Astrocyte (in vitro differentiated cells and primary cell): ENCODE measurements around the gene LRBA. TPM values are rescaled to one million over a fixed set of nuclear protein-coding genes. Genes with fewer than 3 reads are reported as not detected.

Experiments
- DNase-seq: peaks from one replicate; pipeline ENCODE4 v3.0.0-alpha.2; 2010; ENCODE audit warnings: low read depth
- FAIRE-seq: peaks from 2 replicates; lab custom pipeline; 2011; peaks lifted over from hg19 to GRCh38; lab: Jason Lieb, UNC
- H2AFZ ChIP-seq: 2 replicates; pipeline ENCODE4 v1.6.0; 2012; ENCODE audit warnings: low read depth, low read length, inconsistent platforms
- H3K27ac ChIP-seq: 2 replicates; pipeline ENCODE4 v1.5.1; 2011; ENCODE audit warnings: low read depth, low read length, inconsistent platforms
- H3K27me3 ChIP-seq: 2 replicates; pipeline ENCODE4 v1.6.0; 2011; ENCODE audit warnings: low read length, inconsistent platforms; ENCODE audit not compliant: insufficient read depth
- H3K36me3 ChIP-seq: 2 replicates; pipeline ENCODE4 v1.5.1; 2011; ENCODE audit warnings: low read length, inconsistent platforms; ENCODE audit not compliant: insufficient read depth
- H3K4me1 ChIP-seq: 2 replicates; pipeline ENCODE4 v1.5.1; 2011; ENCODE audit warnings: low read length, inconsistent platforms; ENCODE audit not compliant: insufficient read depth
- H3K4me2 ChIP-seq: 2 replicates; pipeline ENCODE4 v1.6.0; 2012; ENCODE audit warnings: low read length, inconsistent platforms
- H3K4me3 ChIP-seq: 2 replicates; pipeline ENCODE4 v1.5.1; 2011; ENCODE audit warnings: low read depth, mild to moderate bottlenecking, low read length, inconsistent platforms; ENCODE audit not compliant: insufficient read depth
- H3K79me2 ChIP-seq: 2 replicates; pipeline ENCODE4 v1.6.0; 2012; ENCODE audit warnings: mild to moderate bottlenecking, low read length, inconsistent platforms; ENCODE audit not compliant: insufficient read depth
- H3K9ac ChIP-seq: 2 replicates; pipeline ENCODE4 v1.6.0; 2012; ENCODE audit warnings: mild to moderate bottlenecking, low read length, inconsistent platforms
- H3K9me3 ChIP-seq: 2 replicates; pipeline ENCODE4 v1.5.1; 2012; ENCODE audit warnings: low read depth, mild to moderate bottlenecking, low read length, inconsistent platforms; ENCODE audit not compliant: insufficient read depth
- H4K20me1 ChIP-seq: 2 replicates; pipeline ENCODE4 v1.6.0; 2012; ENCODE audit warnings: low read length, inconsistent platforms; ENCODE audit not compliant: insufficient read depth
- H3K27ac Mint-ChIP-seq: one replicate; pipeline ENCODE4 v1.8.0; 2021; ENCODE audit warnings: mild to moderate bottlenecking, mixed read lengths; ENCODE audit not compliant: unreplicated experiment
- H3K27me3 Mint-ChIP-seq: one replicate; pipeline ENCODE4 v1.8.0; 2021; ENCODE audit warnings: low read depth, mixed read lengths; ENCODE audit not compliant: unreplicated experiment
- H3K36me3 Mint-ChIP-seq: one replicate; pipeline ENCODE4 v1.8.0; 2021; ENCODE audit warnings: low read depth, mixed read lengths; ENCODE audit not compliant: unreplicated experiment
- H3K4me1 Mint-ChIP-seq: one replicate; pipeline ENCODE4 v1.8.0; 2021; ENCODE audit warnings: low read depth, mixed read lengths; ENCODE audit not compliant: unreplicated experiment
- H3K4me3 Mint-ChIP-seq: one replicate; pipeline ENCODE4 v1.8.0; 2021; ENCODE audit warnings: mild to moderate bottlenecking, moderate library complexity, mixed read lengths; ENCODE audit not compliant: unreplicated experiment
- H3K9me3 Mint-ChIP-seq: one replicate; pipeline ENCODE4 v1.8.0; 2021; ENCODE audit warnings: mild to moderate bottlenecking, mixed read lengths; ENCODE audit not compliant: unreplicated experiment
- CTCF ChIP-seq: IDR thresholded peaks from 2 replicates; pipeline ENCODE4 v1.5.1; 2011; ENCODE audit warnings: low read depth, mild to moderate bottlenecking, inconsistent platforms, low read length, moderate library complexity; ENCODE audit not compliant: insufficient read depth
- EZH2 ChIP-seq: IDR thresholded peaks from 2 replicates; pipeline ENCODE4 v1.6.1; 2012; ENCODE audit warnings: mild to moderate bottlenecking, low read length, inconsistent platforms; ENCODE audit not compliant: insufficient read depth
- total RNA-seq: library from RNA; stranded (reverse); gene quantifications from 2 replicates; pipeline ENCODE4 v1.2.1, GENCODE V29; 2021

LRBA gene
- total RNA-seq, 1 donor from 2014 or later = 25.3 TPM

GRCh38 chr4:150944660-150945059 is 70.4 kb downstream of the LRBA start:
- Histone ChIP-seq H3K27me3 (no peaks in the 10 kb centered on the region), H3K27ac (no peak overlapping the region), H3K4me3 (no peak overlapping the region), H3K9ac (no peak overlapping the region), H3K79me2 (peaks cover 8% of the 10 kb centered on the region), H2AFZ (no peak overlapping the region), H3K36me3 (no peaks in the 10 kb centered on the region), H4K20me1 (no peaks in the 10 kb centered on the region), H3K9me3 (no peaks in the 10 kb centered on the region), H3K4me2 (no peak overlapping the region), H3K4me1 (no peaks in the 10 kb centered on the region)
- Mint-ChIP-seq H3K27ac (no peak overlapping the region), H3K4me1 (peaks cover 8% of the 10 kb centered on the region), H3K27me3 (no peaks in the 10 kb centered on the region), H3K4me3 (no peak overlapping the region), H3K9me3 (peaks cover 2% of the 10 kb centered on the region), H3K36me3 (no peaks in the 10 kb centered on the region)
- FAIRE-seq = no peak
- no peak for DNase-seq
- TF ChIP-seq CTCF (no peak), EZH2 (no peak)

- DNase-seq = no peak
- Histone ChIP-seq H3K27ac (no peak overlapping the region), H3K4me3 (no peak overlapping the region), H2AFZ (no peak overlapping the region), H3K9me3 (no peaks in the 10 kb centered on the region), H3K36me3 (no peaks in the 10 kb centered on the region), H3K4me2 (no peak overlapping the region), H3K9ac (no peak overlapping the region), H3K4me1 (no peaks in the 10 kb centered on the region), H3K27me3 (no peaks in the 10 kb centered on the region), H3K79me2 (peaks cover 8% of the 10 kb centered on the region), H4K20me1 (no peaks in the 10 kb centered on the region)
- no peaks in the 10 kb centered on the region for H3K36me3 Mint-ChIP-seq
- peaks cover 8% of the 10 kb centered on the region for H3K4me1 Mint-ChIP-seq
- FAIRE-seq = no peak
- H3K9me3 Mint-ChIP-seq = peaks cover 2% of the 10 kb centered on the region
- H3K27ac Mint-ChIP-seq = no peak overlapping the region
- H3K27me3 Mint-ChIP-seq = no peaks in the 10 kb centered on the region
- no peak overlapping the region for H3K4me3 Mint-ChIP-seq
- TF ChIP-seq CTCF = no peak
- no peak for TF ChIP-seq EZH2
Observed at GRCh38 chr4:150943818-150944217, 71.3 kb downstream of the LRBA start.

GRCh38 chr4:150943126-150943525 is 72.0 kb downstream of the LRBA start:
- Mint-ChIP-seq H3K9me3 (no peaks in the 10 kb centered on the region), H3K4me1 (peaks cover 13% of the 10 kb centered on the region), H3K27me3 (no peaks in the 10 kb centered on the region), H3K4me3 (no peak overlapping the region), H3K27ac (no peak overlapping the region), H3K36me3 (no peaks in the 10 kb centered on the region)
- FAIRE-seq (no peak), DNase-seq (no peak)
- H3K27ac ChIP-seq = no peak overlapping the region
- H3K36me3 ChIP-seq = no peaks in the 10 kb centered on the region
- no peaks in the 10 kb centered on the region for H4K20me1 ChIP-seq
- H3K4me2 ChIP-seq = no peak overlapping the region
- peaks cover 8% of the 10 kb centered on the region for H3K79me2 ChIP-seq
- no peak for TF ChIP-seq CTCF
- no peak for TF ChIP-seq EZH2
- H3K27me3 ChIP-seq = no peaks in the 10 kb centered on the region
- H3K4me1 ChIP-seq = no peaks in the 10 kb centered on the region
- no peak overlapping the region for H3K4me3 ChIP-seq
- no peaks in the 10 kb centered on the region for H3K9me3 ChIP-seq
- no peak overlapping the region for H3K9ac ChIP-seq
- H2AFZ ChIP-seq = no peak overlapping the region
